ENCODE measurements around the gene ZNF490.

- TF ChIP-seq, protein P1, sequence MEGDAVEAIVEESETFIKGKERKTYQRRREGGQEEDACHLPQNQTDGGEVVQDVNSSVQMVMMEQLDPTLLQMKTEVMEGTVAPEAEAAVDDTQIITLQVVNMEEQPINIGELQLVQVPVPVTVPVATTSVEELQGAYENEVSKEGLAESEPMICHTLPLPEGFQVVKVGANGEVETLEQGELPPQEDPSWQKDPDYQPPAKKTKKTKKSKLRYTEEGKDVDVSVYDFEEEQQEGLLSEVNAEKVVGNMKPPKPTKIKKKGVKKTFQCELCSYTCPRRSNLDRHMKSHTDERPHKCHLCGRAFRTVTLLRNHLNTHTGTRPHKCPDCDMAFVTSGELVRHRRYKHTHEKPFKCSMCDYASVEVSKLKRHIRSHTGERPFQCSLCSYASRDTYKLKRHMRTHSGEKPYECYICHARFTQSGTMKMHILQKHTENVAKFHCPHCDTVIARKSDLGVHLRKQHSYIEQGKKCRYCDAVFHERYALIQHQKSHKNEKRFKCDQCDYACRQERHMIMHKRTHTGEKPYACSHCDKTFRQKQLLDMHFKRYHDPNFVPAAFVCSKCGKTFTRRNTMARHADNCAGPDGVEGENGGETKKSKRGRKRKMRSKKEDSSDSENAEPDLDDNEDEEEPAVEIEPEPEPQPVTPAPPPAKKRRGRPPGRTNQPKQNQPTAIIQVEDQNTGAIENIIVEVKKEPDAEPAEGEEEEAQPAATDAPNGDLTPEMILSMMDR (IDR thresholded peaks at IDR 0.05): no peak
- TF ChIP-seq EP300 (IDR thresholded peaks at IDR 0.05) (no peak), POLR2A (IDR thresholded peaks at IDR 0.05) (no peak)
Measured at GRCh38 chr19:12655546-12655945, 44.9 kb upstream of the ZNF490 start.

Measured in stomach (tissue), 4 donors.